ENCODE data around the gene GRHL1. TPM values are rescaled to one million over a fixed set of nuclear protein-coding genes. Genes with fewer than 3 reads are reported as not detected.

GRHL1 gene
- total and polyA plus RNA-seq, 9 of the 15 experiments (the other 6 are each of a cell fraction or from before 2014, with no cell fraction given) = 1.7 to 6.1 (median 4.7) TPM

- H4K20me1 ChIP-seq (replicated peaks; ENCODE audit: control insufficient read depth, insufficient read depth, low read length) = no peaks in the 10 kb centered on the region
- peaks cover 13% of the 10 kb centered on the region for H3K79me2 ChIP-seq (ENCODE audit: control insufficient read depth, insufficient read depth, low read length)
- H2AFZ ChIP-seq (ENCODE audit: low read depth, low read length) = no peak overlapping the region
- intact Hi-C loops (cut with micrococcal nuclease) = no loop called here
- 0 out of 2 replicates have a peak, but pooled peaks cover 2% of the 10 kb centered on the region for H3K9me3 ChIP-seq (replicated peaks; ENCODE audit: control insufficient read depth, insufficient read depth, low read depth, low read length)
- peaks cover 4% of the 10 kb centered on the region; the same call in 2 of the 3 replicates for H3K36me3 ChIP-seq (ENCODE audit: control insufficient read depth, insufficient read depth, low read length)
- no TSS peak for BruUV-seq (replicated peaks)
- FAIRE-seq = no peak
- ATAC-seq = no peak
- CTCF ChIA-PET (ENCODE audit: low intra/inter-chr PET ratio) = no interaction called here
- H3K27me3 ChIP-seq (ENCODE audit: control insufficient read depth in 2 of 2, insufficient read depth in 2 of 2, low read length in 2 of 2) = no peaks in the 10 kb centered on the region
- in situ Hi-C loops (cut with MboI) = no loop called here
- POLR2A ChIA-PET = interaction anchor here (0.7 to 1.4 kb wide), 5 partner anchors 8 to 195 kb away, joined by 3 to 4 read pairs (median 3); partner anchors contain the start of gene TAF1B
- H3K9ac ChIP-seq (ENCODE audit: insufficient read depth in 1 of 2, low read depth in 2 of 2, low read length in 2 of 2) = peak overlapping the region; percentile 19 to 21; a peak in 1 of 4 replicates
- TF ChIP-seq ETS2 (tag; IDR thresholded peaks at IDR 0.05; ENCODE audit: borderline replicate concordance, poor library complexity, severe bottlenecking) = no peak
- TF ChIP-seq ZKSCAN8 (CRISPR knock-in tag; IDR thresholded peaks at IDR 0.05) = no peak
- TF ChIP-seq HNRNPK (IDR thresholded peaks at IDR 0.05; ENCODE audit: low read depth, low read length, poor library complexity, severe bottlenecking) = no peak
- TF ChIP-seq RHOXF2B (CRISPR knock-in tag; conservative IDR thresholded peaks at IDR 0.05) = no peak
- no peak for TF ChIP-seq MTF1 (CRISPR knock-in tag; IDR thresholded peaks at IDR 0.05; ENCODE audit: borderline replicate concordance)
- no peak for DNase-seq (ENCODE audit: extremely low read depth in 1 of 4, low spot score in 3 of 4)
- H3K4me2 ChIP-seq (ENCODE audit: insufficient read depth, low read length) = no peak overlapping the region
- no peaks in the 10 kb centered on the region for H3K9me1 ChIP-seq (ENCODE audit: control insufficient read depth, insufficient read depth, low read length)
- no peak overlapping the region for H3K27ac ChIP-seq (ENCODE audit: extremely low read depth, low read depth, low read length)
- H3K4me1 ChIP-seq (replicated peaks in 1 of 2; ENCODE audit: control insufficient read depth in 2 of 2, insufficient read depth in 2 of 2, low read length in 2 of 2) = peaks cover 22 to 59% of the 10 kb centered on the region in 2 experiments; a peak in 4 of 5 replicates
- H3K4me3 ChIP-seq = no peak overlapping the region
These were observed 87.2 kb downstream of the GRHL1 start for GRCh38 chr2:10038716-10039115.

Data from K562 (cell line).